Stimulated activated CD4-positive, alpha-beta T cell treated with anti-CD3 and anti-CD28 coated beads, Interleukin-1b, Interleukin-23, amount 100 ng/mL, for 4 hours (primary cell): ENCODE data around the gene LRRIQ1.

Experiments
- DNase-seq, 2 donors: peaks; one replicate each; pipeline ENCODE4 v3.0.0-alpha.2; 2020; ENCODE audit warnings: low read depth in 2 of 2

LRRIQ1 gene

DNA sequence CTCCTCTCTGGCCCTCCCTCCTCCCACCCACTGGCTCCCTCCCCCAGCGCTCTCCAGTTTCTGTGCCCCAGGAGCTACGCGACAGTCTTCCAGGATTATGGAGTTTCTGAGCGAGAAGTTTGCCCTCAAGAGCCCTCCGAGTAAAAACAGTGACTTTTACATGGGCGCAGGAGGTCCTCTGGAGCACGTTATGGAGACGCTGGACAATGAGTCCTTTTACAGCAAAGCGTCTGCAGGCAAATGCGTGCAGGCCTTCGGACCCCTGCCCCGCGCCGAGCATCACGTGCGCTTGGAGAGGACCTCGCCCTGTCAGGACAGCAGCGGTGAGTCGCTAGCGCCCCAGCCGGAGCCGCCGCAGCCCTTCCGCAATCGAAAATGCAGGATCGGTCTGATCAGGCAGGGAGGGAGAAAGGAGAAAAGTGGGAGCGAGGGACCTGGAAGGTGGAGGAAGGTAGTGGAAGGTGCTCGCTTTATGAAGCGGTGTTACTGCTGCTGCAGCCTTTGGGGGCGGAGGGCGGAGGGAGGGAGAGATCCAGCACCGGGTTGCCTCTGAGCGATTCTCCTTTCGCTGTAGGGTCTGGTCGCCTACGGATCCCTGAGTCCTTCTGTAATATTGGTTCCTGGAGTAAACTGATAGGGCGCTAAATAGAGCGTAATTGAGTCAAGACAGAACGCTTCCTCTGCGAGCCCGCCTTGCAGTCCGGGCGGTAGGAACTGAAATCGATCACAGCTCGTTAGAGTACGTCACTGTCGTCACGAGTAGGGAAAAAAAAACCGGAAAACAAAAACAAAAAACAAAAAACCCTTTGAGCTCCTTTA, 244.2 kb downstream of the LRRIQ1 start, which contains the start of gene ALX1:
TSS of gene ALX1 (plus strand) at position 56 of the 819 bp plus-strand sequence. CDS start at position 98, 42 bp downstream.
- no peak for DNase-seq

GRCh38 chr12:85280984-85281630, 245.0 kb downstream of the LRRIQ1 start:
- DNase-seq: no peak

DNA sequence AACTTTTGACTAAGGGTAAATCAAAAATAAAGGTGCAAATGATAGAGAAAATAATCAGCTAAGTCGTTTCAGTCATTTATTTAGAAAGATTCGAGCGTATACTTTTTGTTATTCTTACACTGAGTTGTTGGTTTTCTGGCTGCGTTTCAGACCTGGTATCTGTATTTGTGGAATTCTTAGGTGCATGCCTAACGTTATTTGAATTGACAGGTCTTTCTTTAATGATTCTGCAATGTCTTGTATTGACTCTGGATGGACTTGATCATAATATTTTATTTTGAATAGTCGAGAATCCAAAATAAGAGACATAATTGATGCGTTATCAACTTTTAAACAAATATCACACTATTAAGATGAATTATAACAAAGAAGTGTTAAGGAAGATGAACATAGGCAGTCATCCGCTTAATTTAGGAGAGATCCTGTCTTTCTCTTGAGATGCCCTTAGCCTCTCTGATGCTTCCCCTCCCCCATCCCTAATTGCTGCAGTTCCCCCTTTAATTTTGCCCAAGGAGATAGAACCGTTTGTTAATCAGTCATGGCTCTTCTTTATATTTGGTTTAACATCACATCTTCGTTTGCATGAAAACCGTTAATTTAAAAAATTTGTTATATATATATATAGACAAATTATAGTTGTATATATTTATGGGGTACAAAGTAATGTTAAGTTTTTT, 245.6 kb downstream of the LRRIQ1 start:
- DNase-seq: no peak

- no peak for DNase-seq
These were observed 247.4 kb downstream of the LRRIQ1 start for GRCh38 chr12:85283560-85283959.
